ENCODE data around the gene SMLR1. TPM values are rescaled to one million over a fixed set of nuclear protein-coding genes. Genes with fewer than 3 reads are reported as not detected.

SMLR1 gene
- total RNA-seq, 4 donors from 2014 or later, result not detected

DNA sequence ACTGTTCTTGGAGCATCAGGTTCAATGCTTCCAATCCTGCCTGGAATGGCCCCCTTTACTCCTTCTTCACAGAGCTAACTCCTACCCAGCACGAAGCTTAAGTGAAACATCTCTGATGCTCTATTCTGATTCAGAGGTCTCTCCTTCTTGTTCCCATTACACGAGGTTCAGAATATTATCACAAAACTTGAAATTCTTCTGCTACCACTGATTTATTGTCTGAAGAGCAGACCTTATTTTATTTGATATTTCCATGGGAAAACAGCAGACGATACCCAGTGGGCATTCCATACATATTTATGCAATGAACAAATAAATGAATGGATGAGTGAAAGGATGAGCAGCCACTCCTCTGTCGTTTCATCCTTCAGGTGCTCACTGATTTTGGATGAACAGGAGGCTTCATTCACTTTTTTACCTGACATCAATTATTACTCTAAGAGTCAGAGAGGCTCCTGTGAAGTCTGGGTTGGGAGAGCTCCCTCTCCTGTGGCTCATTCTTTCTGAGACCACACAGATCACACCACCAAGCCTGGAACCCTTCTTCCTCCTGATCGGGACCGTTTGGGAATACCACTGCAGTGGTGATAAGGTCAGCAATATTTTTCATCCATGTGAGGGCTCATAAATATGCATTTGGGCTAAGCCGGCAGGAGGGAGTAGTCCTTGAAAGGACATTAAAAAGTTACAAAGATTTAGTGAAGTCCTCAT is 25.8 kb downstream of the SMLR1 start:
- Histone ChIP-seq H3K27me3 (no peaks in the 10 kb centered on the region), H3K4me1 (peaks cover 0 to 5% of the 10 kb centered on the region in 2 donors), H3K4me3 (no peak overlapping the region), H3K9me3 (no peaks in the 10 kb centered on the region), H3K27ac (peak overlapping the region in 1 of 2 donors; percentile 33), H3K36me3 (no peaks in the 10 kb centered on the region)
- intact Hi-C loops (cut with DNase I; ENCODE audit: low total_unique reads), result no loop called here
- DNase-seq, result no peak
- no peak for TF ChIP-seq POLR2A (IDR thresholded peaks at IDR 0.05)
- TF ChIP-seq, protein P1, sequence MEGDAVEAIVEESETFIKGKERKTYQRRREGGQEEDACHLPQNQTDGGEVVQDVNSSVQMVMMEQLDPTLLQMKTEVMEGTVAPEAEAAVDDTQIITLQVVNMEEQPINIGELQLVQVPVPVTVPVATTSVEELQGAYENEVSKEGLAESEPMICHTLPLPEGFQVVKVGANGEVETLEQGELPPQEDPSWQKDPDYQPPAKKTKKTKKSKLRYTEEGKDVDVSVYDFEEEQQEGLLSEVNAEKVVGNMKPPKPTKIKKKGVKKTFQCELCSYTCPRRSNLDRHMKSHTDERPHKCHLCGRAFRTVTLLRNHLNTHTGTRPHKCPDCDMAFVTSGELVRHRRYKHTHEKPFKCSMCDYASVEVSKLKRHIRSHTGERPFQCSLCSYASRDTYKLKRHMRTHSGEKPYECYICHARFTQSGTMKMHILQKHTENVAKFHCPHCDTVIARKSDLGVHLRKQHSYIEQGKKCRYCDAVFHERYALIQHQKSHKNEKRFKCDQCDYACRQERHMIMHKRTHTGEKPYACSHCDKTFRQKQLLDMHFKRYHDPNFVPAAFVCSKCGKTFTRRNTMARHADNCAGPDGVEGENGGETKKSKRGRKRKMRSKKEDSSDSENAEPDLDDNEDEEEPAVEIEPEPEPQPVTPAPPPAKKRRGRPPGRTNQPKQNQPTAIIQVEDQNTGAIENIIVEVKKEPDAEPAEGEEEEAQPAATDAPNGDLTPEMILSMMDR (IDR thresholded peaks at IDR 0.05), result no peak

DNA sequence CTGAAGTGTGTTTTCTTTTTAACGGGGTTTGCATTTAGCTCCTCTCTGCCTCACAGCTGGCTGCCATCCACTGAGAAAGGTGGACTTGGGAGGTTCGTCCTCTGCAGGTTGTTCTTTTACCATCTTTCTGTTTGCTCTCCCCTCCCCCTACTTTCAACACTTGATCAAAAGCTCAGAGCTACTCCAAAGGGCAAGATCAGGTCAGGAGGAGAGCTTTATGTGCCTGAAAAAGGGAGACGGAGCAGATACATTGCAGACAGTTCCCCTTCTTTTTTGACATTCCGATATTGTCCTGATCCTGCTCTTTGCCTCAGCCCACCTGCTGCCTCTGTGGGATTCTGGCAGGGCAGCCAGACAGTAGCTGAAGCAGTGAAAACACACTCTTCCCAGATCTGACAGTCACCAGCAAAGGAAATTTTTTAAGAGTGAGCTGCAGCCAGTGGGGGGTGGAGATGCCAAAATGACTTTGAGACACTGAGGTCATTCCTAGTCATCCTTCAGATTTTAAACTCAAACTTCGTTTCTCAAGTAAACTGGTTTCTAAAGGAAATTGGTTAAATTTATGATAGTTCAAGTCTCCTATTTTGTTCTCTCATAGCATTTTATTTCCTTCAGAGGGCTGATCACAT is 26.5 kb downstream of the SMLR1 start:
- Histone ChIP-seq H3K4me1 (peaks cover 0 to 5% of the 10 kb centered on the region in 2 donors), H3K27ac (peak overlapping the region in 1 of 2 donors; percentile 33), H3K9me3 (no peaks in the 10 kb centered on the region), H3K4me3 (no peak overlapping the region), H3K36me3 (no peaks in the 10 kb centered on the region), H3K27me3 (no peaks in the 10 kb centered on the region)
- TF ChIP-seq, protein P1 (IDR thresholded peaks at IDR 0.05), result no peak
- no peak for TF ChIP-seq POLR2A (IDR thresholded peaks at IDR 0.05)
- intact Hi-C loops (cut with DNase I; ENCODE audit: low total_unique reads), result no loop called here
- no peak for DNase-seq

DNA sequence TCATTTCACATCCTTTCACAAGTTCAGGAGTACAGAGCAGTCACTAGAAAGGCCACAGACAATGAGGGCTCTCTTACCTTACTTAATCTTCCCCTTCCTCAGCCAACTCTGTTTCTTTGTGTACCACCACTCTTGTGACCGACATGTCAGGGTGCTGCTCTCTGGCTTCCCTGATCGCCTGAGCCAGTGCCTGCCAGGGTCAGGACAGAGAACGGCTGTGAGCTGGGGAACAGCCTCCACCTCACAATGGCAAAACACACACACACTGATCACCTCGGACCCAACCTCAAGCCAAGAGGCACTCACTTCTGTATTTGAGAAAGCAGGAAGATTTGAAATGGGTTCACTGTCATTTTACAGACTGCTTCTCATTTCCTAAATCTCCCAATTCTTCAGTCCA is 30.8 kb downstream of the SMLR1 start:
- Histone ChIP-seq H3K36me3 (no peaks in the 10 kb centered on the region), H3K9me3 (no peaks in the 10 kb centered on the region), H3K27me3 (no peaks in the 10 kb centered on the region), H3K4me1 (peaks cover 0 to 5% of the 10 kb centered on the region in 2 donors), H3K27ac (no peak overlapping the region), H3K4me3 (no peak overlapping the region)
- TF ChIP-seq, protein P1 (IDR thresholded peaks at IDR 0.05), result no peak
- TF ChIP-seq POLR2A (IDR thresholded peaks at IDR 0.05), result no peak
- no peak for DNase-seq
- intact Hi-C loops (cut with DNase I; ENCODE audit: low total_unique reads), result no loop called here

DNA sequence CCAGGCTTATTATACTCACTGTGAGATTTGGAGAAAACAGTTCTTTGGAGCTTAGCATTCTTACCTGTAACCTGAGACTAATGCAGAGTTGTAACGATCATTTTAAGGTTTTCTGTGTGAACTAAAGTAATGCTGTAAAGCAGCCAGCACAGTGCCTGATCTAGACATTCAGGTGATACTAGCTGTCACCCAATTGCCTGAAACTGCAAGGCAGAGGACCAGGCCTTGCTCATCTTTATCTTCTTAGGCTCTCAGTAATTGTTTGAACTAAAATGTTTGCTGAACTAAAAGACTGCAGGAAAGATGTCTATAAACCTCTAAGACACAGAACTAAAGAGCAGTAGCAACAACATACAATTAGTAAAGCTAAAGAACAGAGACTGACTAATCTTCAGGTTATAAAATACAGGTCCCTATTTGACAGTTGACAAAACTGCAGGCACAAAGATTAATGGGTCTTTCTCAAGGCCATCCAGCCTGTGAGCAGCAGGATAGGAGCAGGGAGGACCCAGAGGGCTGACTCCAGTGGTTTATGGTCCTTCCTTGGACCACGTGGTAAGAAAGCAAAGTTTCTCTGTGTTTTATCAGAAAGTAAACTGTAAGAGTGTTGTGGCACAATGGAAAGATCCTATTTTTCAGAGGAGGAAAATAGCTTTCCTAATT is 31.4 kb downstream of the SMLR1 start:
- no peaks in the 10 kb centered on the region for H3K36me3 ChIP-seq
- H3K9me3 ChIP-seq, result no peaks in the 10 kb centered on the region
- no peak overlapping the region for H3K27ac ChIP-seq
- intact Hi-C loops (cut with DNase I; ENCODE audit: low total_unique reads), result no loop called here
- DNase-seq, result no peak
- TF ChIP-seq, protein P1 (IDR thresholded peaks at IDR 0.05), result no peak
- no peak for TF ChIP-seq POLR2A (IDR thresholded peaks at IDR 0.05)
- peaks cover 0 to 2% of the 10 kb centered on the region in 2 donors for H3K4me1 ChIP-seq
- no peak overlapping the region for H3K4me3 ChIP-seq
- no peaks in the 10 kb centered on the region for H3K27me3 ChIP-seq

Data from uterus (tissue), 4 donors.